Endothelial cell of hepatic sinusoid (primary cell): ENCODE measurements around the gene OR2T29.
"Not testable (repeated sequence)": the region's sequence is repeated elsewhere in the genome, so short reads cannot be mapped to it uniquely, and the experiment has no call there.

Experiments used
- in situ Hi-C: cut with HindIII; loops from 2 replicates; pipeline ENCODE4 v1.10.0; 2017; ENCODE audit warnings: low sequenced_read_pairs

OR2T29 gene

GRCh38 chr1:248521856-248522255 is 40.7 kb downstream of the OR2T29 start:
- in situ Hi-C loops = no loop called here

DNA sequence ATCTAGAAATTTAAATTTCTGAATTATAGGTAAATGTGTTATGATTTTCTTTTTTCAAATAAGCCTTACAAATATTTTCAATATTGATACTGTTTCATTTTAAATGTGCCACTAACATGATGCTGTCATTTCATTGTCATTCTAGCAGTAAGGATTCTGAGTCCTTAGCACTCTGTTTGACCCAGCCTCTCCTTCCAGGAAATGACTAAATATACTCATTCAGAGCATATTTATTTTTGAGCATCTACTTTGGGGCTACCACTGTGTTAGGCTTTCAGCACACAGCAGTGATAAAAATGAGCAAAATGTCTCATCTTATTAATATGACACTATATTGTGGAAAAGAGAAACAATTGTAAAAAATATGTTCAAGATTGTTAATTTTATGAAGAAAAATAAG is 52.4 kb downstream of the OR2T29 start:
- in situ Hi-C loops = not testable (repeated sequence)

DNA sequence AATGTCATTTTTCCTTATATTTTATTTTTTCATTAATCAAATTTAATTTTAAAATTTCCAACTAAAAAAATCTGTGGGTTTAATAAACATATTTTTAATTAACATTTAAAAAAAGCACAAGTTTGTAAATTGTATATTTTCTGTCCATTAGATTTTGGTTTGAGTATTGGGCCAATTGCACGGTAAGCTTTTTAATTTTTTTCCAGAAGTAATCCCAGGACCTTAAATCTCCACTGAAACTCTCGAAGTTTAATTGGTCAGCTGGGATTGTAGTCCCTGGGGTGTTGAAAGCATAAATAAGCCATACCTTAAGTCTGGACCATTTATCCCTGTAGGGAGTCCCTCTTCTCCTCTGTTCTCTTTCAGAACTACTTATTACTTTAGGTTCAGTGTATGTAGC is 54.8 kb downstream of the OR2T29 start, which contains the start of gene OR2G6:
Gene OR2G6 (plus strand): TSS at position 301 of the 400 bp plus-strand sequence. CDS start 13,574 bp downstream, outside the sequence.
- in situ Hi-C loops = not testable (repeated sequence)
